ENCODE results near the gene SPATA19.

DNA sequence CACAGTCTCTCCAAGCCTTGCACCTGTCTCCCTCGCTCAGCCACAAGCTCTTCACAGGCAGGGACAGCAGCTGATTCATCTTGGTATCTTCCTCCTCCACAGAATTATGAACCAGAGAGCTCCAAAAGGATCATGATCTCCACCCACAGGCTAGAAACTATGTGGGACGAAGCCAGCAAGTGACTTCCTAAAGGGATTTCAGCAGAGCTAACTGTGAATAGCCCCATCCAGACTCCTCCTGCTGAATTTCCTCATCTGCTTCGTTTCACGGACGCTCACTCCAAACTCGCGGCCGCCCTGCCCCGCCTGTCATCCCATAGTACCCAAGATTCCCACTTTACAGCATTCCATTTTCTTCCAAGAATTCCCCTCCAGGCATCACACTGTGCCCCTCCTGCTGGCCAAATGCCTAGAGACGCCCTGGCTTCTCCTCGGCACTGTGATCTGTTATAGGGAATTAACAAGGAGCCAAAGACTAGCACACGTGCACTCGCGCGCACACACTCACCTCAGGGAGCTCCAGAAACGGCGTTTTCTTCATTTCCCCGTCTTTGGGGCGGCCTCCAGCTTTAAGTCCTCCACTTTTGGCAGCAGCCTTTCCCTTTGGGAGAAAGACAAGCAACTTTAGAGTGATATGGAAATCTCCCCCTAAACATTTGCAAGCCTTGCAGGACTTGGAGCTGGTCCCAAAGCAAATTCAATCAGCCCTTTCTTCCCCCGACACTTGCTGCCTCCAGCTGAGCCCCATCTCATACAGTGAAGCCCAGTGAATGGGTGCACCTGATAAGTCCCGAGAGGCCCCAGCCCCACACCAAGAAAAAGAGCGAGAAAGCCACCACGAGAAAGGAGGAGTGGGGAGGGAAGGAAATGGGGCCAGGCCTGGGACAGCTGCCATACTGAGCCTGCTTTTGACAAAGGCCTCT, 35.5 kb downstream of the SPATA19 start:
- TF ChIP-seq, protein P1, sequence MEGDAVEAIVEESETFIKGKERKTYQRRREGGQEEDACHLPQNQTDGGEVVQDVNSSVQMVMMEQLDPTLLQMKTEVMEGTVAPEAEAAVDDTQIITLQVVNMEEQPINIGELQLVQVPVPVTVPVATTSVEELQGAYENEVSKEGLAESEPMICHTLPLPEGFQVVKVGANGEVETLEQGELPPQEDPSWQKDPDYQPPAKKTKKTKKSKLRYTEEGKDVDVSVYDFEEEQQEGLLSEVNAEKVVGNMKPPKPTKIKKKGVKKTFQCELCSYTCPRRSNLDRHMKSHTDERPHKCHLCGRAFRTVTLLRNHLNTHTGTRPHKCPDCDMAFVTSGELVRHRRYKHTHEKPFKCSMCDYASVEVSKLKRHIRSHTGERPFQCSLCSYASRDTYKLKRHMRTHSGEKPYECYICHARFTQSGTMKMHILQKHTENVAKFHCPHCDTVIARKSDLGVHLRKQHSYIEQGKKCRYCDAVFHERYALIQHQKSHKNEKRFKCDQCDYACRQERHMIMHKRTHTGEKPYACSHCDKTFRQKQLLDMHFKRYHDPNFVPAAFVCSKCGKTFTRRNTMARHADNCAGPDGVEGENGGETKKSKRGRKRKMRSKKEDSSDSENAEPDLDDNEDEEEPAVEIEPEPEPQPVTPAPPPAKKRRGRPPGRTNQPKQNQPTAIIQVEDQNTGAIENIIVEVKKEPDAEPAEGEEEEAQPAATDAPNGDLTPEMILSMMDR (conservative IDR thresholded peaks at IDR 0.05; ENCODE audit: low read length): no peak
- TF ChIP-seq EZH2phosphoT487 (IDR thresholded peaks at IDR 0.05; ENCODE audit: borderline replicate concordance): no peak
